Ishikawa (cell line): ENCODE measurements around the gene F2.

Experiments
- CEBPB ChIP-seq: IDR thresholded peaks from 2 replicates; pipeline ENCODE4 v1.6.1; 2012
- CREB1 ChIP-seq: IDR thresholded peaks from 2 replicates; pipeline ENCODE4 v1.6.1; 2012; ENCODE audit warnings: low read depth
- EGR1 ChIP-seq: IDR thresholded peaks from 2 replicates; pipeline ENCODE4 v1.6.1; 2012
- EP300 ChIP-seq: IDR thresholded peaks from 2 replicates; pipeline ENCODE4 v1.6.1; 2012; ENCODE audit warnings: borderline replicate concordance
- FOXM1 ChIP-seq: IDR thresholded peaks from 2 replicates; pipeline ENCODE4 v1.6.1; 2012; ENCODE audit warnings: low read depth, borderline replicate concordance
- MAX ChIP-seq: IDR thresholded peaks from 2 replicates; pipeline ENCODE4 v1.6.1; 2012
- NFIC ChIP-seq: IDR thresholded peaks from 2 replicates; pipeline ENCODE4 v1.6.1; 2012
- RAD21 ChIP-seq: IDR thresholded peaks from 2 replicates; pipeline ENCODE4 v1.6.1; 2012; ENCODE audit warnings: low read depth
- REST ChIP-seq: IDR thresholded peaks from 2 replicates; pipeline ENCODE4 v1.6.1; 2012; ENCODE audit warnings: low read depth, mild to moderate bottlenecking
- TAF1 ChIP-seq: IDR thresholded peaks from 2 replicates; pipeline ENCODE4 v1.6.1; 2012; ENCODE audit warnings: low read depth, mild to moderate bottlenecking
- TCF12 ChIP-seq: IDR thresholded peaks from 2 replicates; pipeline ENCODE4 v1.6.1; 2012; ENCODE audit warnings: low read depth
- TEAD4 ChIP-seq: IDR thresholded peaks from 2 replicates; pipeline ENCODE4 v1.6.1; 2012
- YY1 ChIP-seq: IDR thresholded peaks from 2 replicates; pipeline ENCODE4 v1.6.1; 2012; ENCODE audit warnings: low read depth
- ZBTB7A ChIP-seq: IDR thresholded peaks from 2 replicates; pipeline ENCODE4 v1.6.1; 2012; ENCODE audit warnings: low read depth
- TF ChIP-seq, protein P1 (sequence below): IDR thresholded peaks from 2 replicates; pipeline ENCODE4 v1.6.1; 2012

F2 gene

GRCh38 chr11:46728659-46729040, 9.6 kb downstream of the F2 start:
- TF ChIP-seq TCF12: no peak
- TF ChIP-seq FOXM1: no peak
- TF ChIP-seq REST: no peak
- TF ChIP-seq, protein P1, sequence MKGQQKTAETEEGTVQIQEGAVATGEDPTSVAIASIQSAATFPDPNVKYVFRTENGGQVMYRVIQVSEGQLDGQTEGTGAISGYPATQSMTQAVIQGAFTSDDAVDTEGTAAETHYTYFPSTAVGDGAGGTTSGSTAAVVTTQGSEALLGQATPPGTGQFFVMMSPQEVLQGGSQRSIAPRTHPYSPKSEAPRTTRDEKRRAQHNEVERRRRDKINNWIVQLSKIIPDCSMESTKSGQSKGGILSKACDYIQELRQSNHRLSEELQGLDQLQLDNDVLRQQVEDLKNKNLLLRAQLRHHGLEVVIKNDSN: no peak
- no peak for TF ChIP-seq TEAD4
- no peak for TF ChIP-seq ZBTB7A
- TF ChIP-seq RAD21: no peak
- no peak for TF ChIP-seq EGR1
- no peak for TF ChIP-seq YY1
- no peak for TF ChIP-seq CREB1
- TF ChIP-seq MAX: no peak
- no peak for TF ChIP-seq TAF1

DNA sequence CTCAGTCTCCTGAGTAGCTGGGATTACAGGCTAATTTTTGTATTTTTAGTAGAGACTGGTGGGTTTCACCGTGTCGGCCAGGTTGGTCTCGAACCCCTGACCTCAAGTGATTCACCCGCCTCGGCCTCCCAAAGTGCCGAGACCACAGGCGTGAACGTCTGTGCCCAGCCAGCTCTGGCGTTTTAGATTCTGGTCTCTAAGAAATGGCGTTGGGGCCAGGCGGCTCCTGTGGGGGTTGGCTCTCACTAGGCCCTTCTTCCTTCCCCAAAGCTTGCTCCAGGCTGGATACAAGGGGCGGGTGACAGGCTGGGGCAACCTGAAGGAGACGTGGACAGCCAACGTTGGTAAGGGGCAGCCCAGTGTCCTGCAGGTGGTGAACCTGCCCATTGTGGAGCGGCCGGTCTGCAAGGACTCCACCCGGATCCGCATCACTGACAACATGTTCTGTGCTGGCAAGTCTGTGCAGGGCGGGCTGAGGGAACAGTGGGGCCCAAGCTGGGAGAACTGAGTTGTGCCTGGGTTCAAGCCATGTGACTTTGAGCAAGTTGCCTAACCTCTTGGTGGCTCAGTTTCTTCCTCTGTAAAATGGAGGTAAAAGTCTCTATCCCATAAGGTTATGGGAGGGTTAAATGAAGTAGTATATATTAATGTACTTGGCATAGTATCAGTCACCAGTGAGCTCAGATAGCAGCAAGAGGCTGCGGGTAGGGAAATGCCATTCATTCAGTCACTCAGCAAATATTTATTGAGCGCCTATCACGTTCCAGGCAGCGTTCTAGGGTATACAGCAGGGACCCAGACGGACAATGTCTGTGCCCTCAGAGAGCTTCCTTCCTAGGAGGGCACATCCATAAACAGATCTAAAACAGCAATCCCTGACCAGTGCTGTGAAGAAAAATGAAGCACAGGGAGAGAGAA, 10.4 kb downstream of the F2 start:
- TF ChIP-seq FOXM1 (no peak), TEAD4 (no peak)

DNA sequence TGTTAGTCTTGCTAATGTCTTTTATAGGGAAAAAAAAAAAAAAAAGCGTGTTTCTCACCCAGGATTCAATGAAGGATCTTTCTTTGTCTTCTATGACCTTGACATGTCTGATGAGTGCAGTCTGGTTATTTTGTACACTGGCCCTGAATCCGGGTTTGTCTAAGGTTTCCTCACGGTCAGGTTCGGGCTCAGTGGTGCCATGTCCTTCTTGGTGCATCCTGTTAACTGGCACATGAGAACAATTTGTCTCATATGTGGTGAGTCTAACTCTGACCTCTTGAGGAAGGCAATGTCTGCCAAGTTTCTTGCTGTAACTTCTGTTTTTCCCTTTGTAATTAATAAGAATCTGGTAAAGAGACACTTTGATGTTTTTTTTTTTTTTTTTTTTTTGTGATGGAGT, 12.5 kb downstream of the F2 start:
- no peak for TF ChIP-seq MAX

DNA sequence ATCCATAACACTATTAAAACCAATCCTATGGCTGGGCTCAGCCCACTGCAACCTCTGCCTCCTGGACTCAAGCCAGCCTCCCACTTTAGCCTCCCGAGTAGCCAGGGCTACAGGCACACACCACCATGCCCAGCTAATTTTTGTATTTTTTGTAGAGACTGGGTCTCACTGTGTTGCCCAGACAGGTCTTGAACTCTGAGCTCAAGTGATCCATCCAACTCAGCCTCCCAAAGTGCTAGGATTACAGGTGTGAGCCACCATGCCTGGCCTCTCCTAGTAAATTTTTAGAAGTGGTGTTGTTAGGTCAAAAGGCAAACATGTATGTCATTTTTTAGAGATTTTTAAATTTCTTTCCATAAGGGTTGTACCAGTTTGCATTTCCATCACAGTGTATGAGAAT, 14.2 kb downstream of the F2 start:
- no peak for TF ChIP-seq TEAD4
- TF ChIP-seq TAF1: no peak

GRCh38 chr11:46736146-46736545, 17.1 kb downstream of the F2 start:
- no peak for TF ChIP-seq TEAD4
- TF ChIP-seq, protein P1: no peak

DNA sequence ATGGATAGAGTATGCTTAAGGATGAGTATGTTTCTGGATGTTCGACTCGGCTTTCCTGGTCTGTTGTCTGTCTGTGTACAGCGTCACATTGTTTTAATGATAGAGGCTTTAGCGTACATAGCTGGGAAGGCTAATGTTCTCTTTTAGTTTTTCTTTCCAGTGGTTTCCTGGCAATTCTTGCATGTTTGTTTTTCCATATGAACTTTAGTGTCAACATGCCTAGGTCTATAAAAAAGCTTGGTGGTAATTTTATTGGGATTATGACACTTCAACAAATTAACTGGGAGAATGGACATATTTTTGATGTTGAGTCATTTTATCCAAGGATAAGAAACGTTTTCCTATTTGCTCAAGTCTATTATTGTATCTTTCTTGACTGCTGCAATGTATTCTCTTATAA, 17.6 kb downstream of the F2 start:
- TF ChIP-seq NFIC (no peak), CEBPB (no peak), MAX (no peak), EGR1 (no peak), FOXM1 (no peak)
- TF ChIP-seq, protein P1: no peak

DNA sequence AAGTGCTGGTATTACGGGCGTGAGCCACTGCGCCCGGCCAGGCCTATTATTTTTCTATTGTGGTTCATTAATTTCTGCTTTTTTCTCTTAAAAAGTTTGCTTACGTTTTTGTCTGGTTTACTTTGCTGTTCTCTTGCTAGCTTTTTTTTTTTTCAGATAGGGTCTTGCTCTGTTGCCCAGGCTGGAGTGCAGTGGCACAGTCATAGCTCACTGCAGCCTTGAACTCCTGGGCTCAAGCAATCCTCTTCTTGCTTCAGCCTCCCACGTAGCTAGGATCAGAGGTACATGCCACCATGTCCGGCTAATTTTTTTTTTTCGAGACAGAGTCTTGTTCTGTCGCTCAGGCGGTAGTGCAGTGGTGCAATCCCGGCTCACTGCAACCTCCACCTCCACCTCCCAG, 18.7 kb downstream of the F2 start:
- TF ChIP-seq NFIC (no peak), EGR1 (no peak), CREB1 (no peak), EP300 (no peak), YY1 (no peak), RAD21 (no peak), ZBTB7A (no peak), REST (no peak), TEAD4 (no peak), TAF1 (no peak), FOXM1 (no peak), MAX (no peak), CEBPB (no peak), TCF12 (no peak)
- TF ChIP-seq, protein P1: no peak
